ENCODE results near the gene SLC8A2. TPM values are rescaled to one million over a fixed set of nuclear protein-coding genes. Genes with fewer than 3 reads are reported as not detected.

SLC8A2 gene
- total RNA-seq, 1 donor, result not detected

GRCh38 chr19:47509973-47510372, 38.3 kb upstream of the SLC8A2 start:
- DNase-seq (ENCODE audit: low read depth), result no peak
- no peak overlapping the region for H3K4me3 ChIP-seq (ENCODE audit: low read depth, low read length)

GRCh38 chr19:47509170-47509847, 37.6 kb upstream of the SLC8A2 start:
- no peak overlapping the region for H3K4me3 ChIP-seq (ENCODE audit: low read depth, low read length)
- DNase-seq (ENCODE audit: low read depth), result no peak
- TF ChIP-seq, protein P1, sequence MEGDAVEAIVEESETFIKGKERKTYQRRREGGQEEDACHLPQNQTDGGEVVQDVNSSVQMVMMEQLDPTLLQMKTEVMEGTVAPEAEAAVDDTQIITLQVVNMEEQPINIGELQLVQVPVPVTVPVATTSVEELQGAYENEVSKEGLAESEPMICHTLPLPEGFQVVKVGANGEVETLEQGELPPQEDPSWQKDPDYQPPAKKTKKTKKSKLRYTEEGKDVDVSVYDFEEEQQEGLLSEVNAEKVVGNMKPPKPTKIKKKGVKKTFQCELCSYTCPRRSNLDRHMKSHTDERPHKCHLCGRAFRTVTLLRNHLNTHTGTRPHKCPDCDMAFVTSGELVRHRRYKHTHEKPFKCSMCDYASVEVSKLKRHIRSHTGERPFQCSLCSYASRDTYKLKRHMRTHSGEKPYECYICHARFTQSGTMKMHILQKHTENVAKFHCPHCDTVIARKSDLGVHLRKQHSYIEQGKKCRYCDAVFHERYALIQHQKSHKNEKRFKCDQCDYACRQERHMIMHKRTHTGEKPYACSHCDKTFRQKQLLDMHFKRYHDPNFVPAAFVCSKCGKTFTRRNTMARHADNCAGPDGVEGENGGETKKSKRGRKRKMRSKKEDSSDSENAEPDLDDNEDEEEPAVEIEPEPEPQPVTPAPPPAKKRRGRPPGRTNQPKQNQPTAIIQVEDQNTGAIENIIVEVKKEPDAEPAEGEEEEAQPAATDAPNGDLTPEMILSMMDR (IDR thresholded peaks at IDR 0.05; ENCODE audit: insufficient read depth, low read length), result no peak

More at GRCh38 chr19:47509973-47510372, 38.3 kb upstream of the SLC8A2 start:
- TF ChIP-seq, protein P1 (IDR thresholded peaks at IDR 0.05; ENCODE audit: insufficient read depth, low read length), result no peak

DNA sequence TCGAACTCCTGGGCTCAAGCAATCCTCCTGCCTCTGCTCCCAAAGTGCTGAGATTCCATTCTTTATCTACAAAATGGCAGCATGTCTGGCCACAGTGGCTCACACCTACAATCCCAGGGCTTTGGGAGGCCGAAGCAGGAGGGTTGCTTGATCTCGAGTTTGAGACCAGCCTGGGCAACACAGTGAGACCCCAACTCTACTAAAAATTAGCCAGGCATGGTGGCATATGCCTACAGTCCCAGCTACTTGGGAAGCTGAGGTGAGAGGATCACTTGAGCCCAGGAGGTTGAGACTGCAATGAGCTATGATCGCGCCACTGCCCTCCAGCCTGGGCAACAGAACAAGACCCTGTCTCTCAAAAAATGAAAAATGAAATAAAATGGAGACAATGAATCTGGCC, 37.0 kb upstream of the SLC8A2 start:
- TF ChIP-seq, protein P1 (IDR thresholded peaks at IDR 0.05; ENCODE audit: insufficient read depth, low read length), result no peak
- no peak for DNase-seq (ENCODE audit: low read depth)
- H3K4me3 ChIP-seq (ENCODE audit: low read depth, low read length), result no peak overlapping the region

GRCh38 chr19:47507924-47508553, 36.3 kb upstream of the SLC8A2 start:
- no peak overlapping the region for H3K4me3 ChIP-seq (ENCODE audit: low read depth, low read length)
- TF ChIP-seq, protein P1 (IDR thresholded peaks at IDR 0.05; ENCODE audit: insufficient read depth, low read length), result no peak
- DNase-seq (ENCODE audit: low read depth), result no peak

DNA sequence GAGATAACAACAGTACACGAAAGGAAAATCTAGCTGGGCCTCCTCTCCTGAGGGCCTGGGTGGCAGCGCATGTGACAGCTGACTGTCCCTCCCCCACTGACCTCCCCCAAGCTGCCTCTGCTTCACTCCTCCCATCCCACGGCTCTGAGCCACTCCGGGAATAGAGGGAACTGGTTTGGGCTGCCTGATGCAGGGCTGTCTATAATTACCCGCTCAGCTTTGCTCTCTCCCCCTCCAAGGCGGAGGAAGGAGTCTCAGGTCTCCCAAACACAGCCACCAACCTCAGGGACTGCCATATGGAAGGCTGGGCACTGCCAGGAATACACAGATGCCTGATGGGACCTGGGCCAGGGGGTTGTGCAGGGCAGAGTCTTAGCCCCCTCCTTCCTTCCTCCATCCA, 35.3 kb upstream of the SLC8A2 start:
- TF ChIP-seq, protein P1 (IDR thresholded peaks at IDR 0.05; ENCODE audit: insufficient read depth, low read length), result no peak

DNA sequence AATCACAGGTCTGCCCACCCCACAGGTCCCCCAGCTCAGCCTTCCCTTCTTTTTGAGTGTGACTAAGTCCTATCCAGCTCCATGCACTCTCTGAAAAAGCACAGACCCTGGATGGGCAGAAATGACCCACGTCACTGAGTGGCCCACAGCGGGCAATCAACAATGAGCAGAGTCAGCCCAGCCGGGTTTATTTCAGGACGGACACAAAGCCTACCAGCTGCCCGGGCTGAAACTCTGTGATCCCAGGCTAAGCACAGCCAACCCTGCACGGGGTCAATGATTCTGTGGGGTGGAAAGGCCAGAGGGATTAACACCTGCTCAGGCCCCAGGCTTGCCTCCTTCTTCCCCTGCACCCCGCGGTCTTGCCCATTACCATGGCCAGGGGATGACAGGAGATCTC, 34.8 kb upstream of the SLC8A2 start:
- TF ChIP-seq, protein P1 (IDR thresholded peaks at IDR 0.05; ENCODE audit: insufficient read depth, low read length), result no peak
- H3K4me3 ChIP-seq (ENCODE audit: low read depth, low read length), result no peak overlapping the region

More for the DNA sequence above, 35.3 kb upstream of the SLC8A2 start:
- no peak for DNase-seq (ENCODE audit: low read depth)
- H3K4me3 ChIP-seq (ENCODE audit: low read depth, low read length), result no peak overlapping the region

More for the DNA sequence above, 34.8 kb upstream of the SLC8A2 start:
- DNase-seq (ENCODE audit: low read depth), result no peak
